HG02798 (cell line): ENCODE data around the gene MIOS.
A peak's percentile ranks its signal among the peaks of the same experiment; 100 is the strongest.

Experiments used
- ATAC-seq: cut with Tn5 transposase; IDR thresholded peaks from one replicate; pipeline ENCODE4 v1.9.1; 2021; ENCODE audit warnings: mild to moderate bottlenecking; ENCODE audit not compliant: unreplicated experiment, poor library complexity

The MIOS gene

DNA sequence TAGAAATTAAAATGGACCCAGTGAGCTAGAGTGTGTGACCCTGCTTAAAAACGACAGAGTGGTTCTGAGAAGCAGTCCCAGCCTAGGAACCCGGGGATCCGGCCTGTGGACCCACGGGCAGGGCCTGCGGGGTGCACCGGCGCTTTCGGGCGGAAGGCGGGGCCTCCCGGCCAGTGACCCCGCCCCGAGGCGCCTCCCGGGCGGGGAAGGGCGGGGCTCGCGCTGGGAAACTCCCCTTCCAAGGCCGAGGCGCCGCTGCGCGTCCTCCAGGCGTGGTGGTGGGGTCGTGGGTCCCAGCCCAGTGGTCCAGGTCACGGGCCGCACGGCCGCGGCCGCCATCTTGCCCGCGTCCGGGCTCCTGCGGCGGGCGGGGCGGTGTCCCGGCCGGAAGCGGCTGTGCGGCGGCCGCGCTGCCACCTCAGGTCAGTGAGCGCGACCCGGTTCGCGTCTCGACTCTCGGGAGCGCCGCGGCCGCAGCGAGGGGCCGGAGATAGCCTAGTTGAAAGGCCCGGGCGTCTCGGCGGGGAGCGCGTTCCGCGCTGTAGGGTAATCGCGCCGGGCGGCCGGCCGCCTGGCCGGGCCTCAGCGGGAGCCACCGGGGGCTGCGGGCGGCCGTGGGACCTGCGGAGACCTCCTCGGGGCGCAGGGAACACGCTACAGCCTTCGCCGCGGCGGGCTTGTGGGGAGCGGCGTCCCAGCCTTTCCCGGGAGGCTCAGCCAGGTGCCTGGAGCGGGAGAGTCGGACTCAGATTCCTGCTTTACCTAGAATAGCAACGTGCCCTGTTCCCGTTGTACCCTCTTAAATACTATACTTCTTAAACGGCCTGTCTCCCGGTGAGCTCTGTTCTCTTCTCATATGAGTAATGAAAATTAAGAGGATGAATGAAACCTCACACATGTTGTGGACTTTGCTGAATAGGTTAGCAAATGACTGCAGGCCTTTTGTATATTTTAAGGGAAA, at the start of gene MIOS:
MIOS (plus strand) TSS at position 234 of the 961 bp plus-strand sequence. CDS start 5,592 bp downstream, outside the sequence.
- ATAC-seq: peak; percentile 83

DNA sequence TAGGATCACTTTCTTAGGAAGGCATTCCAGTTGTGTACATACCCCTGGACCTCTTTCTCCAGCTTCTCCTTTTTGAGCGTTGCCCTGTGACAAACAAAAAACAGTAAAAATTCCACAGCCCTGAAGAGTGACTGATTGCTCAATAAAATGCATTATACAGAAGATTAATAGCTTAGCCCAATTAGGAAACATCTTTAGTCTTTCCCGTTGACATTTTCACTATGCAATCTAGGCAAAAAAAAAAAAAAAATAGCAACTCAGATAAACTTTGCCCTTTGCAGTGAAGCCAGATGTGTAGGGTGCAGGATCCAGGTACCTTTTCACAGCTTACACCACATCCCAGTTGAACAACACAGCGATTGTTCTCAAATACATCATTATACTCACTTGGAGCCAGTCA, 48.9 kb upstream of the MIOS start:
- no peak for ATAC-seq

- ATAC-seq: no peak
Observed at GRCh38 chr7:7519056-7519455, 47.6 kb upstream of the MIOS start.

GRCh38 chr7:7519528-7519927, 47.2 kb upstream of the MIOS start:
- ATAC-seq: no peak

GRCh38 chr7:7521259-7521658, 45.4 kb upstream of the MIOS start:
- no peak for ATAC-seq

GRCh38 chr7:7522421-7522820, 44.3 kb upstream of the MIOS start:
- no peak for ATAC-seq

GRCh38 chr7:7524121-7524520, 42.6 kb upstream of the MIOS start:
- no peak for ATAC-seq

DNA sequence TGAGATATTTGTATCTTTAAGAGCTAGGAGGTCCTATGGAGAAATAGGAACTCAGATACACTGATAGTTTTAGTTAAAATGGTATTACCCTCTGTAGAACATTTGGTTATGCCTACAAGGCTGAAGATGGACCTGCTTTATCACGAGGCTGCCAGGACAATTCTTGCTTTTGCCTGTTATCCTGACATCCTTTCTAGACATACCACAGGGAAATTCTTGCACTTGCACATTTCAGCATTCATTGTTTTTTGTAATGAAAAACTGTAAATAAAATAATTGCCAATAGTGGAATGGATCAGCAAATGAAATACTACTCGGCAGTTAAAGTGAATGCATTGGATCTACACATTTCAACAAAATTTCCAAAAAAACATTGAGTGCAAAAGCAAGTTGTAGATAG, 40.7 kb upstream of the MIOS start:
- ATAC-seq: no peak

DNA sequence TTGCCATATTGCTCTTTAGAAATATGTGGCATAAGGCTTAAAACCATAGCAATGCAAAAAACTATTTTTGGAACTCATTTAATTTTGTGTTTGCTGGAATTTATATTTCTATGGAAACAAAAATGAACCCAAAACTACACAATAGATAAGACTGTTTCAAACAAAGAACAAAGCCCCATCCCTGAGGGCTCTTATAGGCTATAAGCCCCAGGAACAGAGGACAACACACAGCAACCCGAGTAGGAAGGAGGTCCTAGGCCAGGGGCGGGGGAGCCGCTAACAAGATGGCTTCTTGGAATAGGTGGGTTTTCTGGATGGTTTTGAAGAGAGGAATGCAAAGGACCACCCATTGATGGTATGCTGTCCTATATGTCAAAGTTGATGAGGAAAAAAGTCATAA, 39.6 kb upstream of the MIOS start:
- no peak for ATAC-seq

GRCh38 chr7:7529328-7529727, 37.4 kb upstream of the MIOS start:
- no peak for ATAC-seq

DNA sequence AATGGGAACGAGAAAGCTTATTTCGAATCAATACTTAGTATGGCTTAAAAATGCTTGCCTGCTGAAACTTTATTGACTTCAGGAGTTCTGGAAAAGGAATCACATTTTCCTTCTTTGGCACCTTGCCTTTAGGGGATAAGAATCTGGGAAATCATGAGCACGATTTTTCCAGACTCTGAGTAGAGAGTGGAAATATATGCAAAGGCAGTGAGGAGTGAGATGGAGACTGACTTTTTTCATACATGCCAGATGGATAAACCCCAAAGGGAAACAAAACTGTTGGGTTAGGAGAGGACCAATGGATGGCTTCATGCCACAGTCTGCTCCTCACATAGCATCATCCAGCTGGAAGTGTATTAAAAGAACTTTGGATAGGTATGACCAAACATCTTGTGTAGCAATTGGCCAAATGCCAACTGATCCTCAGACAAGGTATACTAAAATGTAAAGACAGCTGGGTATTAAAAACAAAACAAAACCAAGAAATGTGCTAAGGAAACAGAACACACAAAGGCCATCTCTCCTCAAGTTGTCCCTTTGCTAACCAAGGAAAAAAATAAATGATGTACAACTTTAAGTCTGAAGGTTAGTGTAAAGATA, 32.8 kb upstream of the MIOS start:
- no peak for ATAC-seq

DNA sequence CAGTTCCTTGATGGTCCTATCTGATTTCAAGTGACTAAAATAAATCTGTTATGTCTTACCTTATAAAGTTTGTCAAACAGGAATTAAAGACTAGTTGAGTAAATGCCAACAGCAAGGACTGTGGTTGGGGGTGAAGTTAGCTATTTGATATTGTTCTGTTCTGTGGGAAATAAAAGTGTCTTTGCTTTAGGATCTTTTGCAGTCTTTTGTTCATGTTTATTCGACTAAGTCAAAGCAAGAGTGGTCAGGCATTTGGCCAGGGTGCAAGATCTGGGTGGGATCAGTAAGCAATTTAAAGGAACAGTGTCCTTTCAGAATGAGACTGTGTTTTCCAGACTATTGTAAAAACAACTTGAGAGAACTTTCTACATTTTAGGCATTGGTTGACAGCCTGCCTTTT, 31.0 kb upstream of the MIOS start, which contains the start of gene COL28A1:
COL28A1 (minus strand) TSS at position 183 of the 400 bp plus-strand sequence. CDS start 2,998 bp downstream, outside the sequence.
- no peak for ATAC-seq

GRCh38 chr7:7536396-7537019, 30.2 kb upstream of the MIOS start:
- ATAC-seq: no peak

GRCh38 chr7:7537711-7538110, 29.0 kb upstream of the MIOS start:
- ATAC-seq: no peak

- ATAC-seq: no peak
Observed at GRCh38 chr7:7539152-7539551, 27.5 kb upstream of the MIOS start.

DNA sequence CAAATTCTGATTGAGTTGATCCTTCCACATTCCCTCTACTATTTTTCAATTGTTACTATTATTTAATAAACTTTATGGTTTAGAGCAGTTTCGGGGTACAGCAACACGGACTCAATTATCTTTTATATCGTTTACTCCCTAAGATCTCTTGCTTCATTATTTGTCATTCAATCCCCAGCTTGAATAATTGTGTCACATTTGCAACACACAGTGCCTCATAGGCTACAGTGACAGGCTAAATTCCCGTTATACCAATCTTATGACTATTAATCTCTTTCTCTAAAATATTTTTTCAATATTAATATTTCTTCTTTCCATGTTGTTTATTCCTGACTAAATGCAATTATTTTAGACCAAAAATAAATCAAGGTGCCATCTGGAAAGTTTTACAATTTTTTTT, 27.0 kb upstream of the MIOS start:
- no peak for ATAC-seq

DNA sequence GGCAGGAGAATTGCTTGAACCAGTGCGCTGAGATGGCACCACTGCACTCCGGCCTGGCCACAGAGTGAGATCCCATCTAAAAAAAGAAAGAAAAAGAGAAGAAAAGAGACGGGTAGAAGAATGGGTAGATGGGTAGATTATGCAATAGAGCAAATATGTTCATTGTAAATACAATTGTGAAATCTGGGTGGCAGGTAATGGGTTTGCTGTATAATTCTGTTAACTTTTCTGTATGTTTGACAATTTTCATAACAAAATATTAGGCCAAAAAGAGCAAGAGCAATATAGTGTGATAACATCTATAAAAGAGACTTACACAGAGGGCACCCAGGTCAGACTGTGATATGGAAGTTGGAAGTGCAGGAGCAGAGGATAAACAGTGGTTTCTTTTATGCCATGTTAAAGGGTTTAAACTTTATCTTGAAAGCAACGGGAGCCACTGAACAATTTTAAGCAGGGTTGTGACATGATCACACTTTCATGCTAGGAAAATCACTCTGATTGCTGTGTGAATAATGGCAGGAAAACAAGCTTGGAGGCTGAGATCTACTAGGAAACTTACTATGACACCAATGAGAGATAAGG, 24.3 kb upstream of the MIOS start:
- ATAC-seq: no peak

DNA sequence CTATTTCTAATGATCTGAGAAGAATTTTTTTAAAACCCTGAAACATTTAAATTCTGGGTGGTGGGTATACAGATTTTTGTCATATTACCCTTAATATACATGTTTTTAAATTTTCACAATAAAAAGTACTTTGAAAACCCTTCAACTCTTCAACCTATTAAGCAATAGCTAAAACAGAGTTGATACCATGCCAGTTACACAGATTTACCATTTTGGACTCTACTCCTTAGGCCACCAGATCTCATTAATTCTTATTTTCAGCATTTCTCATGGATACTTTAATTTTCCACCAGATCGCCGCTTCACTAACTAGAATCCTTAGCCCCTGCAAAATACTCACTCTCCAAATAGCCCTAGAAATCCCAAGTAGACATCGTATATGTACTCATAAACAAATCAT, 18.3 kb upstream of the MIOS start:
- ATAC-seq: no peak

DNA sequence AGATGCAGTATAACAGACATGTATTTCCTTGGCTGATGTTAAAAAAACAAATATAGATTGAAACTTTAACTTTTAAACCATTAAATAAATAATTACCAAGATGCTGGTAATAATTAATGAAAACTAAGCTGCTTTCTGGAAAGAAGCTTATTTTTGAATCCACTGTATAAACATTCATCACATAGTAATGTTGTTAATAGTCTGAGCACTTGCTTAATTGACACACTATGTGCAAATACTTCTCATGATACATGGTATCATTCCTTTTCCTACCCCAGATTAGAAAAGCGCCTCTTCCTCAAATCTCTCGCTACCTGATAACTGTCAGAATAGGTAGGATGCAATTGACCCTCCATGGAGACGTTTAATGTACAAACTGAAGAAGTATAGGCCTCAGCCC, 16.0 kb upstream of the MIOS start:
- no peak for ATAC-seq

GRCh38 chr7:7552199-7552598, 14.5 kb upstream of the MIOS start:
- no peak for ATAC-seq

- ATAC-seq: no peak
Observed at GRCh38 chr7:7553386-7553785, 13.3 kb upstream of the MIOS start.
